Middle frontal gyrus (tissue), 1 donor: ENCODE measurements around the gene PC.

Source experiments
- DNase-seq: peaks from one replicate; pipeline ENCODE4 v3.0.0-alpha.2; 2015; ENCODE audit warnings: low spot score; ENCODE audit errors: extremely low spot score

The PC gene

GRCh38 chr11:66868726-66869566 is 89.2 kb downstream of the PC start:
- no peak for DNase-seq

GRCh38 chr11:66868082-66868725 is 90.0 kb downstream of the PC start:
- no peak for DNase-seq

- no peak for DNase-seq
Observed at GRCh38 chr11:66867425-66868040, 90.7 kb downstream of the PC start.

GRCh38 chr11:66866511-66866986 is 91.6 kb downstream of the PC start:
- no peak for DNase-seq

GRCh38 chr11:66866007-66866406 is 92.2 kb downstream of the PC start:
- no peak for DNase-seq

GRCh38 chr11:66864924-66865697 is 93.1 kb downstream of the PC start:
- DNase-seq: no peak

GRCh38 chr11:66864172-66864901 is 93.8 kb downstream of the PC start:
- no peak for DNase-seq

- no peak for DNase-seq
Observed at GRCh38 chr11:66863428-66864125, 94.6 kb downstream of the PC start.

GRCh38 chr11:66862559-66863037 is 95.6 kb downstream of the PC start:
- no peak for DNase-seq

GRCh38 chr11:66861774-66862558 is 96.2 kb downstream of the PC start:
- no peak for DNase-seq

GRCh38 chr11:66861038-66861773 is 97.0 kb downstream of the PC start:
- no peak for DNase-seq

- no peak for DNase-seq
Observed at GRCh38 chr11:66860449-66860831, 97.7 kb downstream of the PC start.

- DNase-seq: no peak
Observed at GRCh38 chr11:66859686-66860448, 98.3 kb downstream of the PC start.

- DNase-seq: no peak
Observed at GRCh38 chr11:66858939-66859685, 99.1 kb downstream of the PC start.

- DNase-seq: no peak
Observed at GRCh38 chr11:66858186-66858938, 99.8 kb downstream of the PC start.

GRCh38 chr11:66857927-66858185 is 100.3 kb downstream of the PC start:
- no peak for DNase-seq
